ENCODE measurements around the gene KPNA4.

The KPNA4 gene

GRCh38 chr3:160471892-160472291 lies 93.5 kb downstream of the KPNA4 start:
- TF ChIP-seq, protein P1, sequence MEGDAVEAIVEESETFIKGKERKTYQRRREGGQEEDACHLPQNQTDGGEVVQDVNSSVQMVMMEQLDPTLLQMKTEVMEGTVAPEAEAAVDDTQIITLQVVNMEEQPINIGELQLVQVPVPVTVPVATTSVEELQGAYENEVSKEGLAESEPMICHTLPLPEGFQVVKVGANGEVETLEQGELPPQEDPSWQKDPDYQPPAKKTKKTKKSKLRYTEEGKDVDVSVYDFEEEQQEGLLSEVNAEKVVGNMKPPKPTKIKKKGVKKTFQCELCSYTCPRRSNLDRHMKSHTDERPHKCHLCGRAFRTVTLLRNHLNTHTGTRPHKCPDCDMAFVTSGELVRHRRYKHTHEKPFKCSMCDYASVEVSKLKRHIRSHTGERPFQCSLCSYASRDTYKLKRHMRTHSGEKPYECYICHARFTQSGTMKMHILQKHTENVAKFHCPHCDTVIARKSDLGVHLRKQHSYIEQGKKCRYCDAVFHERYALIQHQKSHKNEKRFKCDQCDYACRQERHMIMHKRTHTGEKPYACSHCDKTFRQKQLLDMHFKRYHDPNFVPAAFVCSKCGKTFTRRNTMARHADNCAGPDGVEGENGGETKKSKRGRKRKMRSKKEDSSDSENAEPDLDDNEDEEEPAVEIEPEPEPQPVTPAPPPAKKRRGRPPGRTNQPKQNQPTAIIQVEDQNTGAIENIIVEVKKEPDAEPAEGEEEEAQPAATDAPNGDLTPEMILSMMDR (IDR thresholded peaks at IDR 0.05; ENCODE audit: borderline replicate concordance, insufficient read depth, low read depth, low read length) = no peak
- H3K4me3 ChIP-seq (ENCODE audit: low read depth, low read length) = no peak overlapping the region

- TF ChIP-seq, protein P1 (IDR thresholded peaks at IDR 0.05; ENCODE audit: borderline replicate concordance, insufficient read depth, low read depth, low read length) = no peak
- no peak overlapping the region for H3K4me3 ChIP-seq (ENCODE audit: low read depth, low read length)
These were observed 95.2 kb downstream of the KPNA4 start for GRCh38 chr3:160470181-160470580.

DNA sequence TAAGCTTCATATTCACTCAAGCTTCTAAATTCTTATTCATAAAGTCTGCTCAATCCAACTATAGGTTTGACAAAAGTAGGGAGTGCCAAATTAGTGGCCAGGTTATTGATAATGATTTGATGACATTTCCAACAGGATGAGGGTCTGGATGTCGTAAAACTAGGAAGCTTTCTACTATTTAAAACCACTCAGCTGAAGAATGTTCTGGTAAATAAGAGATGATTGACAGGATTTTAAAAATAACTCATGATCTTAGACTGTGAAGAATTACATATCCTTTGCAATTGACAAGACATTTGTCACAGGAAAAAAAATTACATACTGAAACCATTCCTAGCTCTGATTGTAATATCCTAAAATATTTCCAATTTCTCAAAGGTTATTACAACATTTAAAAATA lies 100.4 kb downstream of the KPNA4 start:
- no peak overlapping the region for H3K4me3 ChIP-seq (ENCODE audit: low read depth, low read length)
- TF ChIP-seq, protein P1 (IDR thresholded peaks at IDR 0.05; ENCODE audit: borderline replicate concordance, insufficient read depth, low read depth, low read length) = no peak

DNA sequence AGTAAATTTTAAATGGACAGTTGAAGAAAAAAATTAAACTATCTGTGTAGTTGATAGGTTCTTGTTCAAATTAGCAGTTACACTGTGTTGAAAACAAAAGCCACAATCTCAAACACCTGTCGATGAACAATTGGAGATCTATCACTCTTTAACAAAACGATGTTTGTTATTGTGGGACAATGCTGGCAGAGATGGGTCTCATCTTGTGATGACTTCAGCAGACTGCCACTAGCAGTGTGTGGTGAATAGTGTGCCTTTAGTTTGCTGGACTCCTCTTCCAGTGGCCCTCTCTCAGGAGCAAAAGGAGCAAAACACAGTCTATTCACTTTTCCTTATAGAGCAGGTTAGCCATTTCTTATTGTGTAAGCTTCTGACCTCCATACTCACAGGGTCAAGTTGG lies 101.0 kb downstream of the KPNA4 start:
- H3K4me3 ChIP-seq (ENCODE audit: low read depth, low read length) = no peak overlapping the region
- TF ChIP-seq, protein P1 (IDR thresholded peaks at IDR 0.05; ENCODE audit: borderline replicate concordance, insufficient read depth, low read depth, low read length) = no peak

GRCh38 chr3:160460033-160460432 lies 105.3 kb downstream of the KPNA4 start:
- H3K4me3 ChIP-seq (ENCODE audit: low read depth, low read length) = no peak overlapping the region
- TF ChIP-seq, protein P1 (IDR thresholded peaks at IDR 0.05; ENCODE audit: borderline replicate concordance, insufficient read depth, low read depth, low read length) = no peak

DNA sequence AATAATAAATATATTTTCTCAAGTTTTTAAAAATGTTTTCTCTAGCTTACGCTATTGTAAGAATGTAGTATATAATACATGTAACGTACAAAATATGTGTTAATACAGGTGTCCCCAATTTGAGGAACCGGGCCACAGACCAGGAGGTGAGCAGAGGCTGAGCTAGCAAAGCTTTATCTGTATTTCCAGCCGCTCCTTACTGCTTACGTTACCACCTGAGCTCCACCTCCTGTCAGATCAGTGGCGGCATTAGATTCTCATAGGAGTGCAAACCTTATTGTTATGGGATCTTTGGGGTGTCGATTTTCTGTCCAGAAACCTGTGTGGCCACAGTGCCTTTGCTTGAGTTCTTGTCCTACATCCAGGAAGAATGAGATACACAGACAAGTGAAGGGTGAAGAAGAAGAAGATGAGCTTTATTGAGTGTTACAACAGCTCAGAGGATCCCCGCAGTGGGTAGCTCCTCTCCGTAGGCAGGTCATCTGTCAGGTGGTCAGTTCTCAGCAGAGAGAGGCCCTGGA lies 105.9 kb downstream of the KPNA4 start:
- TF ChIP-seq, protein P1 (IDR thresholded peaks at IDR 0.05; ENCODE audit: borderline replicate concordance, insufficient read depth, low read depth, low read length) = no peak
- H3K4me3 ChIP-seq (ENCODE audit: low read depth, low read length) = no peak overlapping the region

DNA sequence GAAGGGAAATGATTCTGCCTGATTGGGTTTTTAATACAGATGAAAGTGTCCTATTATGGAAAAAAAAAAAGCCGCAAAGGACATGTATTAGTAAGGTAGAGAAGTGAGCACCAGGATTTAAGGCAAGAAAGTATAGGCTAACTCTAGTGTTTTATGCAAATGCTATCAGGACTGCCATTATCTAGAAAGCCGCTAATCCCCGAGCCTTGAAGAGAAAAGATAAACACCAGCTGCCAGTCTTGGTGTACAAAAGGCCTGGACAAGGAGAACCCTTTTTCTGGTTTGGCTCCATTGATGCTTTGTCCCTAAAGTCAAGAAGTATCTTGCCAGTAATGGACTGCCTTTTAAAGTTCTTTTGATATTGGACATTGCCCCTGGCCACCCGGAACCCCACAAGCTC lies 107.2 kb downstream of the KPNA4 start:
- TF ChIP-seq, protein P1 (IDR thresholded peaks at IDR 0.05; ENCODE audit: borderline replicate concordance, insufficient read depth, low read depth, low read length) = no peak
- H3K4me3 ChIP-seq (ENCODE audit: low read depth, low read length) = no peak overlapping the region
